HPDE6-E6E7 (cell line): ENCODE results near the gene GLMP.

Experiments used
- DNase-seq: peaks from one replicate; pipeline ENCODE4 v3.0.0; 2011; ENCODE audit warnings: missing footprints; ENCODE audit errors: extremely low spot score

GLMP gene

DNA sequence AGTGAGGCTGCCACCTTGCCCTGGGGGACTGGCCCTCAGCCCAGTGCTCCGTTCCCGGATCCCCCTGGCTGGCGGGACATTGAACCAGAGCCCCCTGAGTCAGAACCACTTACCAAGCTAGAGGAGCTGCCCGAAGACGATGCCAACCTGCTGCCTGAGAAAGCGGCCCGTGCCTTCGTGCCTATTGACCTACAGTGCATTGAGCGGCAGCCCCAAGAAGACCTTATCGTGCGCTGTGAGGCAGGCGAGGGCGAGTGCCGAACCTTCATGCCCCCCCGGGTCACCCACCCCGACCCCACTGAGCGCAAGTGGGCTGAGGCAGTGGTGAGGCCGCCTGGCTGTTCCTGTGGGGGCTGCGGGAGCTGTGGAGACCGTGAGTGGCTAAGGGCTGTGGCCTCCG is 10.0 kb downstream of the GLMP start:
- no peak for DNase-seq

DNA sequence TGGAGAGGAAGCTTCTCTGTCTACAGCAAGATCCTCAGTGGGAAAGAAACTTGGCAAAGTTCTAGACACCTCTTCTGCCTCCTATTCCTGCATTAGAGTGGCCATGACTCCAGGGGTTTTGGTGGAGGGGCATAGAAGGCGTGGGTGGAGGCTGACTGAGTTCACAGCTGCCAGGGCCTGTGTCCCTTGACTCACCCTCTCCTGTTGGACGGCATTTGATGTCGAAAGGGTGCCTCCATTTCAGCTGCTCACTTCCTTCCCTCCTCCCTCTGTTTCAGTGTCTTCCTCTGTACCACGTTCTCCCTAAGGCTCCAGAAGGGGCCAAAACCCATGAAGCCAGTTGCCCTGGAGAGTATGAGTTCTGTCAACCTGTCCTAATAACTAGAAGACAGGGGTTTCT is 10.7 kb downstream of the GLMP start:
- DNase-seq, result no peak

DNA sequence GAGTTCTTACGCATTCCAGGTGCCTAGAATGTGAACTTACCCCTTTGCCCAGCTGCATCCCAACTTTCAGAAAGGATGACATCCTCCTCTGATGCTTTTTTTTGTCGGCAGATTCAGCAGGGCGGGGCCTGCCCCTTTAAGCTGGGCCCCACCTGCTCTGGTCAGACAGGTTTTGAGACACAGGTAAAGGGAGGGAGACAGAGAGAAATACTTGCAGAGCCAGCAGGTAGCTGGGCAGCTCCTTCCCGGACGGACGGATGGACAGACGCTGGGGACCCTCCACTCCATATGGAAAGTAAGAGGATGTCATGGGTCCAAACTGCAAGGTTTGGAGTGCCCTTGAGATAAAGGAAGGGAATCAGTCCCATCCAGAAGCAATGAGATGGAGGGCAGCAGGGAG is 11.4 kb downstream of the GLMP start, which contains the start of gene TMEM79:
TMEM79 (plus strand) TSS at position 214 of the 400 bp plus-strand sequence. CDS start 902 bp downstream, outside the sequence.
- DNase-seq, result peak; percentile 67

DNA sequence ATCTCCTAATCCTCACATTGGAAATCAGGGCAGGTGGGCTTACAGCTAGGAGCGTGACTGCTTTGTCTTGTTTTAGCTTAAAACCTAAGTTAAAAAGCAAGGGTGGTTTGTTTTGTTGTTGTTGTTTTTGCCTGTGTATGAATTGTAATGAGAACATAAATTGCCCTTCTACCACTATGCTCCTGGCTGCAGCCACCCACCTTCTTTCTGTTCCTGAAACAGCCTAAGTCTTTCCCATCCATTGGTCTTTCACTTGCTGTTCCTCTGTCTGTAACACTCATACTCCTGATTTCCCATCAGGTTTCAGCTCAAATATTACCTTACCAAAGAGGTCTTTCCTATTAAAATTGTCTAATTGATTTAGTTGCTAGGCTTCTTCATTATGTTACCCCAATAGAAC is 12.0 kb downstream of the GLMP start:
- no peak for DNase-seq

DNA sequence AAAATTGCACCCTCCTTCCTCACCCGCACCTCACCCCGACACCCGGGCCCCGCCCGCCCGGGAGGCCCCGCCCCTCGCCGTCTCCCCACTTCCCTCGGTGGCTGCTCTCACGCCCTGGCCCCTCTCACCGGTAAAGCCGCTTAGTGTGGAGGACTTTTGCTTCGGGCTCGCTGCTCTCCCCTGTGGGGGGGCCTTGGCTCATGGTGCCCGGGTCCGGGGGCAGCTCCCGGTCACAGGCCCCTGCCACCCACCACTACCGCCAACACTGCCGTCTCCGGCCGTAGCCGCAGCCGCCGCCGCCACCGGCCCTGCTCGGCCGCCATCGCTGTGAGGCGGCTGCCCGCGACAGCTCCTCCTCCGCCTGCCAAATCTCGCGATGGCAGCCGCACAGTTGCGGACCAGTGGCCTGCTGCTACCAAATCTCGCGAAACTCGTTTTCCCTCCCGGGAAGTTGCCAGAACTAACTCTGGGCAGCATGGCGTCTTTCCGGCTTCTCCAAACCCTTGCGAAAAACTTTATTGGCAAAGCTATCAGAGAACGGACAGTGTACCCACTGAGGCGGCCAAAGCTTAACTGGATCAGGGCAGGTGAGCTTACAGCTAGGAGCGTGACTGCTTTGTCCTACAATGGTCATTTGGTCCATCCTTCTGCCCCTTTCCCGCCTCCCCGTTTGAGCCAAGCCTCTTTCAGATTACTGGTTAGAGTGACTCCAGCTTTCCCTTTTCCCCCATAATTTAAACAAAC is 12.8 kb downstream of the GLMP start, which contains the start of gene SMG5:
SMG5 (minus strand) TSS at position 347 of the 744 bp plus-strand sequence; CDS start at position 202, 145 bp downstream.
- peak; percentile 93 for DNase-seq

DNA sequence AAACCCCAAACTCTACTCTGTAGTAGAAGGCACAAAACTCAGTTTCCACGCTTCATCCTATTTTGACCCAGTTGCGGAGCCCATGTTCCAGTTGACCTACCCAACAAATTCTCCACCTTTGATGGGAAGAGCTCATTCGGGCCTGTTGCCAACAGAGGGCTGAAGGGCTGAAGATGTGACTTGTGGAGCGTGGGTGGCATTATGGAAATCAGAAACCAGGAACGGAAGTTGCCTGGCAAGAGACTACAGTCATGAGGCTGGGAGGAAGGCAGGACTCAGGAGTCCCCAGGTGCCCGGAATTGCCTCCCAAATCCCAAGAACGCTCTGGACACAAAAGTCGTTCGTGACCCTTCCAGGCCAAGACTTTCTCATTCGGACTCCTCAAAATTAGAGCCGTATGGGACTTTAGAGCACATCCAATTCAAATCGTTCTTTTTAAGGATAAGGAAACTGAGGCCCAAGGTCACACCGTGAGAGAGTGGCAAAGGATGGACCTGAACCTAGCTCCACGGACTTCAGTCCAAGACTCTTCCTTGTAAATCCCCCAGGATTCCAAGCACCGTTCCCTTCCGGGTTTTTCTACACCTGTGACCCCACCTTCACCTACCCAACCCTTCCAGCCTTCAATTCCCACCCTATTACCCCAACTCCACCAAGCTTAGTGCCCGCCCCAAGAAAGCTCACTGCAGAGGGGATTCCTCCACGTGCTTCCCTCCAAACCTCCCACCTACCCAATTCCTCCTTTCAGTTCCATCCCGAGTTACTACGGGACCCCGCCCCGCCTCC is 13.6 kb downstream of the GLMP start:
- DNase-seq, result no peak

DNA sequence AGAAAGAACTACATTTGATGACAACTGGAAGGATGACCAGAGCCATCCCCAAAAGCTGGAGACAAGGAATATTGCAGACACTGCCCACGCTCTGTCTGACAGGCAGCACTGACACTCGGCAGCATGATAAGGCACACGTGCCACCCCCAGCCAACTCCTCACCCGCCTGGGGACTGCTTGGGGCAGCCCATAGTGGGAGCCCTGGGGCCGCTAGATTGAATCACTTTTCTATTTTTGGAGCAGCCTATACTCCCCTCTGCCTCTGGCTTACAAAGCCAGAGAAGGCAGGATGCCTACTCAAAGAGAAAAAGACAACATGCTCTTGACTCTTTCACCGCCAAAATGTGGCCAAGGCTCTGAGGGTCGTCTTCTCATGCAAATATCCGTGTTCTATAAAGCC is 14.2 kb downstream of the GLMP start:
- no peak for DNase-seq

DNA sequence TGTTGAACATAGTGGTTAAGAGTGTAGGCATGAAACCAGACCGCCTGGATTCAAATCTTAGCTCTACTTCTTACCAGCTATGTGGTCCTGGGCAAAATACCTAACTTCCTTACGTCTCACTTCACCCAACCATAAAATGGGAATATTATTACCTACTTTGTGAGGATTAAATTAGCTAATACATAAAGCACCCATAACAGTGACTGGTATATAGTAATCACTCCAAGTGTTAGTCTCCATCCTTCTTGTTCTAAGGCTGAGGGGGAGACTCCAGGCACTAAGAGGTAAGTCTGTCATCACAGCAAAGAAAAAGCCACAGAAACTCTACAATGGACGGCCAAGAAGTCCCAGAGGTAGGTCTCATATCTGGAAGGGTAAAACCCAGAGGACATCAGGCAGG is 15.6 kb downstream of the GLMP start:
- DNase-seq, result no peak

DNA sequence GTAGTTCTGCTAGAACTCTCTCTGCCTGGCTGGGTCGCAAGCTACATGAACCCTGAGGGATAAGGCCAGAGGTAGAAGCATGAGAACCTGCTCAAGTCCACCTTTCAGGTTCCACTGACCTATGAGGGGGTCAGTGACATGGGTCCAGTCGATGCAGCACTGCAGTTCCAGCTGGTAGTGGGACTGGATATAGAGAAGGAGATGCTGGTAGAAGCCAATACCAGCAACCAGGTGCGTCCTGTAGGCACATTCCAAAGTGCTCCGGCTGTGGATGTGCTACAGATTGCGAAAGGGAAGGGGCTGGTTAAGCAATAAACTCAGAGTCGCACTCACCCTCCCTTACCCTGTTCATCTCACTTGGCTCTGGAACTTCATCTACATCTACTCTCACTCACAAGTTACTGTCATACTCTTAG is 18.5 kb downstream of the GLMP start:
- DNase-seq, result no peak

DNA sequence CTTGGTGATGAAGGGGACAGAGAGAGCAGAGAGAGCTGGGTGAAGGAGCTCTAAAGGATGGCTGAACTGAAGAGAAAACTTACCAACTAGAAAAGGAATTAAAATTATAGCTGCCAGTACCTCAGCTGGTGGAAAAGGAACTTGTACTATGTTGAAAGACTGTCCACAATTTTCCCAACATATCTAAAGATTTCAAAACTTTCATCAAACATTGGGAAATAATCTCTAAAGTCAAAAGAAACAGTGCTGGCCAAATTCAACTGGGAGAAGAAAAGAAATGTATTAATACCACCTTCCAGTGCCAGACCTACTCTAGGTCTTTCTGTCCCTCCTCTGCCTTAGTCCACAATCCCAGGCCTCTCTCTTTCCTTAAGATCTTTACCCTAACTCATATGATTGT is 18.9 kb downstream of the GLMP start:
- no peak for DNase-seq

DNA sequence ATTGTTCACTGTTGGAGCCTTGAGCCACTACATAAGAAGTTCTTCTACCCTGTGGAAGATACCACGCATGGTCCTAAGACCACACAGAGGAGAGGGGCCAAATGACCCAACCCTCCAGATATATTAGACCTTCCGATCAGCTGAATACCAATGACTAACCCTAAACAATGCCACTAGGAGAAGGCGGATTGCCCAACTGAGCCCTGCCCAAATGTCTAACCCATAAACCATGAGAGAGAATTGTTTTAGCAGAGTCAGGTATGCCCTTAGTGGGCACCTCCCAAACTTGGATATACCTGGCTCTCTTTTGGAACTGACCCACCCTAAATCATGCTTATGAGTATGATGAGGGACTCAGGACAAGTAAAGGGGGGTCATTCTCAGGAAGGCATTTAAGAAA is 25.2 kb downstream of the GLMP start:
- DNase-seq, result no peak

DNA sequence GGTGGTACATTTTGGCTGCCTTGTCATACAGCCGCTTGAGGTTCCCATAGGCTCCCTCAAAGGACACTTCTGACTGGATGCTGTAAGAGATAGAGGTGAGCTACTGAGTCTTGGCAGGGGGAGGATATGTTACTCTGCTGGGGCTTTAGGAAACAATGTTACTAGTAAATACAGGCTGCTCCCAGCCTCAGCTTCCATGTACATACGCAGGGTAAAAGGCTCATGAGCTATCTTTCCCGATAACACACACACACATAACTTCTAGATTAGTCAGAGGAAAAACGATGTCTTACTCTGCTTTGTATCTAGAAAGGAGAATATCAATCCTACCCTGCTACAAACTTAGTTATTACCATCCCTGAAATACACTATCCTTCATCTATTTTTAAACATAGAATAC is 27.1 kb downstream of the GLMP start:
- DNase-seq, result no peak

DNA sequence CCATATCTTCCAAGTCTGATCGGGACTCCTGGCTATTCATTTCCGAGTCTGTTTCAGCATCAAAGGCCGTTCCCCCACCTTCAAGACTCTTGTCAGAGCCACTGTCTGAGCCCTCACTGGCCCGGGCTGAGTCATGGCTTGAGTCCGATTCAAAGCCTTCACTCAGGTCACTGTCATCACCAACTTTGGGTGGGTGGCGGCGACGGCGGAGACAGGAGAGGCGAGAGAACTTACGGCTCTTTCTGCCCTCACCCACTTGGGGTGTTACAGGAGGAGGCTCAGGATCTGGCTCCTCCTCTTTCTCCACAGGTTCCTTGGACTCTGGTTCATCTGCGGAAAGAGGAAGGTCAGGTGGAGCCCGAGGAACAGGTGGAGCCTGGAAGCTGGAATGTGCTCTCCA is 29.4 kb downstream of the GLMP start:
- DNase-seq, result no peak

DNA sequence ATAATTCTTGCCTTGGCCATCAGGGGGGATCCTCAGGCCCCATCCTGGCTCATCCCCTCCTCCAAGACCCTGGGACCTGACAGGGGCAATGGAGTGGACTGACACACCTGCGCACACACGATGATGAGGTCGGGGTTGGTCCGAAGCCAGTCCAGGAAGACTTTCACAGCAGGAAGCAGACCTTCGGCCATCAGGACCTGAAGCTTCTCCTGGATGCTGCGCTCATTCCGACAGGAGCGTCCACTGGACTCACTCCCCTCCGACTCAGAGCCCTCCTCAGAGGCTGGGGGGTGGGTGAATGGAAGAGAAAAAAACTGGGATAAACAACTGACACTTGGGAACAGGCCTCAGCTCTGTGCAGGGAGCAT is 32.2 kb downstream of the GLMP start:
- DNase-seq, result no peak

DNA sequence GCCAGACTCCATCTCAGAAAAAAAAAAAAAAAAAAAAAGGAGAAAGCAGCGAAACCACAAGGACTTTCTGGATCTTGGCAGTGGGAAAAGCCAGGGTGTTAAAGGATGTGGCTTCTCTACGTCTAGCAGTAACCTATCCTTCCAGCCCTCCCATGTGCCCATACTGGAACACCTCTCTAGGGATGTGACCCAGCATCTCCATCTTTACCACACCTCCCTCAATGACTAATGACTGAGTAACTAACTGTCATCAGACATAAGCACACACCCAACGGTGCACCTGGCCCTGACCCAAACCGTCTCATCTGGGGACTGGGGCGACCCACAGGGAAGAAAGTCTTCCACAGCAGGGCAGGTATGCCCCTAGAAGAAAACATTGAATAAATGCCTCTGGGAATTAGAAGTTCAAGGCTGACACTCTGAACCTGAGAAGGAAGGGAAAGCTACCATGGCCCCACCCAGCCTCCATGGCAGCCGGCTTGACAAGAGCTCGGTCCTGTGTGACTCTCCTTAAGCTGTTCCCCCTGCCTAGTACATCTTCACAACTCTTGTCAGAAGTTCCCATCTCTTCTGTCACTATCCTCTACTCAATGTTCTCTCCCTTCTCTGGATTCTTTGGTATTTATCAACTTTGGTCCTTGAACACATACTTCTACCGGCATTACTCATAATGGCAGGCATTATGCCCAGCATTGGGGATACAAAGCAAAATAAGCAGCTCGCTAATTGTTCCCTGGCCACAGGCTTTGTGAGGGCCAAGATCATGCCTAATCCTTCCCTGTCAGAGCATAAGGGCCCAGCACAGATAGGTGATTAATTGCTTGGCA is 32.8 kb downstream of the GLMP start:
- peak; percentile 91 for DNase-seq

DNA sequence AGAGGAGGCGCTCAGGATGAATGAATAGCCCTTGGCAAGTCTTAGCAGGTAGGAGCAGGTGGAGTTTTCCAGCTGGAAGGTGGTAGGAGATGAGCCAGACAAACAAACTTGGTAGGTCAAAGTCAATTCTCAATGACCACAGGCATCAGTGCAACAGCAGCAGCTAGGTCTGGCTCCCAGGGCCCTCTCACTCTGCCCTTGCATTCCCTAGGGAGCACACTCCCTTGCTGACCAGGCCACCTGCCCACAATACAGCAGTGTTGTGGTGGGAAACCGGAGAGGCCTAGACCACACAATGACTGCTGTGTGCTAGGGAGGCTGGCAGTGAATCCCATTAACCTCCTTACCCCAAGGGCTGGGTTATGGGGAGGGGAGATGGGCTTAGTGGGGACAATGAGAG is 34.6 kb downstream of the GLMP start:
- DNase-seq, result no peak

DNA sequence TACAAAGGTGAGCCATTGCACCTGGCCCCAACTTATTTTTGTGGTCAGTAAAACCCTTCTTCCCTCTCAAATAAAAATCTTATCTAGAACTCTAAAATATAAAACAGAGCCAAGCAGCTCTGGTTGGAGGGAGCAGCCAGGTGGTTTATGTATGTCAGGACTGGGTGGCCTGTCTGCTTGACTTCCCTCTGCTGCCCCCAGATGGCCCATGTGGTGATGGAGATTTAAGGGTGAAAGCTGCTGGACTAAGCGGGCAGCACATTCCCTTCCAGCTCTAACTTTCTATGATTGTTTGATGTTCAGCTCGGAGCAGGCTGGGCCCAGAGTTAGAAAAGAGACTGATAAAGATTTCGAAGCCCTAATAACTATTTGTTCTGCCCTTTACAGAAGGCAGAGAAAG is 35.7 kb downstream of the GLMP start:
- no peak for DNase-seq

DNA sequence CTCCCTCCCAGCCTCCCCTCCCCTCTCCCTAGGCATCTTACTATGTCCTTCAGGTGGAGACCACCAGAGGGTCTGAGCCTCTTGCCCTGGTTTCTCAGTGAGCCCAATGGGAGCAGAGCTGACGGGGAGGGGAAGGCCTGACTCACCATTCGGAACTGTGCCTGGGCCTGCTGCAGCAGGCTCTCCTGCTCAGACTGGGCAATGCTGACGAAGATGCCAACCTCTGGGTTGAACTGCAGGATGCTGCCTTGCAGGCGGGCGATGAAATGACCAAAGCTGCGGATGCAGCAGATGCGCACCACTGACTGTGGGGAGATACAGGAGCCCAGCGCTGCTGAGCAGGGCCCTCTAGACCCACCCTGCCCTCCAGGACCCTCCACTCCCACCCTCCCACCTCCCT is 36.6 kb downstream of the GLMP start:
- no peak for DNase-seq

DNA sequence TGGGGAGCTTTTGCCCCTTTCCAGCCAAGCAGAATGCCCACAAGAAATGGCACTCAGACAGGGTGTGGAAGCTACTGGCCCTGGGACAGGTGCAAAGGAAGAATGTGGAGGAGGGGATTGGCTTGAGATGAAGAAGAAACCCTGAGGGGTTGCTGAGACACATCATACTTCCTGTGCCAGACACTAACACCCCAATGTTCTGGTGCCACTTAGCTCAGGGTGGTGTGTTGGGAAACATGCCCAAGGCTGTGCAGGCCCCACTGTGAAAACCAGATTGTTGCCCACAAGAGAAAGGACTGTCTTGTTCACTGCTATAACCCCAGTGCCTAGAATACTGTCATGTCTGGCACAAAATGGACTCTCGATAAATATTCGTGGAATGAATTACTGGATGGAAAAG is 37.8 kb downstream of the GLMP start:
- no peak for DNase-seq

DNA sequence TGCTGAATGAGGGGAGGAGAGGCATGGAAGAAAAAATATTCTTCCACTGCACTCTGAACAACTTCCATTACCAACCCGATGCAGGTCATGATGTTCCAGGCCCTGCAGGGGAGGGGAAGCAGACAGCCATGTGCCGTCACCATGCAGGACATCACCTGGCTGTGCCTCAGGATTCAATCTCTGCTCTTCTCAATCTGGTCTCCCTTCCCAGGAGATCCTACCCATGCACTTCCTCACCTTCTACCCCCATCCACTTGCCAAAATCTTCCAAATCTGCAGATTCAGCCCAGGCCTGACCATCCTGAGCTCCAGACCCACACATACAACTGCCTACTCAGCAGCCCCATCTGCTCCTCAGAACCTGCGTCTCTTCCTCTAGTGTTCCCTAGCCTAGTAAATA is 41.8 kb downstream of the GLMP start:
- no peak for DNase-seq

DNA sequence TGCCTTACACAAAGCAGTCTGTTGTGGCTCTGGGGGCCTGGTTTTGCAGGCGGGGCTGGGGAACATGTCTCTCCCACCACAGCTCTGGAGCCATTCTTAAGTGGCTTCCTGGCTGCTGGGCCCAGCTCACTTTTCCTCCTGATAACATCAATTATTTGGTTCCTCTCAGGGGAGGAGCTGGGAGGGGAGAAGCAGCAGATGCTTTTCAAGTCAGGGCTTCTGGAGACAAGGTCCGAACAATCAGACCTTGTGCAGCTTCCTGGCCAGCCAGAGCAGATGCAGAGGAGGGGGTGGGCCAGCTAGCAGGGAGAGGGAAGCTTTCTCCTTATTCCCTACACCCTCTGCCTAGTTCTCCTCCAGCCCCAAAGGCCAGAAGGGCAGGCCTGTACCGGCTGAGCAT is 44.0 kb downstream of the GLMP start:
- no peak for DNase-seq

DNA sequence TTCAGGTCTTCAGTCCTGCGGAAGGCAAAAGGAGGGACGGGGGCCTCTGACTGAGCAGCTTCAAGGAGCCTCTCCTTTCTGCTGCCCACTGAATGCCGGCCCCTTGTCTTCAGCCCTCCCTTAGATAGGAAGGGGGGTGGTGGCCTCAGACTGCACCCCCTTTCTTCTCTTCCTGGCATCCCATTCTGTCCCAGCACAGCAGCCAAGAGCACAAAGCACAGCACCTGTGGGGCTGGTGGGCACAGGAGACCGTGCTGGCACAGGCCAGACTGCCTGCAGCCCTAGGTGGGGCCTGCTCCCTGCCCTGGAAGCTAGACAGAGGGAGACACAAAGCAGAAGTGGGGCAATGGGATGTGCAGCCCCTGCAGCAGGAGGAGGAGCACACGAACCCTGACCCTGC is 45.9 kb downstream of the GLMP start:
- DNase-seq, result no peak
